GM19043 (cell line): ENCODE data around the gene GJB3.
"Not testable (repeated sequence)": the region's sequence is repeated elsewhere in the genome, so short reads cannot be mapped to it uniquely, and the experiment has no call there.

ENCODE experiments used
- ATAC-seq: cut with Tn5 transposase; IDR thresholded peaks from one replicate; pipeline ENCODE4 v1.9.1; 2021; ENCODE audit warnings: low read depth; ENCODE audit not compliant: unreplicated experiment

The GJB3 gene

GRCh38 chr1:34784751-34785221, 3.8 kb downstream of the GJB3 start:
- ATAC-seq: no peak

GRCh38 chr1:34785231-34785874, 4.3 kb downstream of the GJB3 start:
- ATAC-seq: no peak

GRCh38 chr1:34785875-34786470, 5.0 kb downstream of the GJB3 start:
- no peak for ATAC-seq

DNA sequence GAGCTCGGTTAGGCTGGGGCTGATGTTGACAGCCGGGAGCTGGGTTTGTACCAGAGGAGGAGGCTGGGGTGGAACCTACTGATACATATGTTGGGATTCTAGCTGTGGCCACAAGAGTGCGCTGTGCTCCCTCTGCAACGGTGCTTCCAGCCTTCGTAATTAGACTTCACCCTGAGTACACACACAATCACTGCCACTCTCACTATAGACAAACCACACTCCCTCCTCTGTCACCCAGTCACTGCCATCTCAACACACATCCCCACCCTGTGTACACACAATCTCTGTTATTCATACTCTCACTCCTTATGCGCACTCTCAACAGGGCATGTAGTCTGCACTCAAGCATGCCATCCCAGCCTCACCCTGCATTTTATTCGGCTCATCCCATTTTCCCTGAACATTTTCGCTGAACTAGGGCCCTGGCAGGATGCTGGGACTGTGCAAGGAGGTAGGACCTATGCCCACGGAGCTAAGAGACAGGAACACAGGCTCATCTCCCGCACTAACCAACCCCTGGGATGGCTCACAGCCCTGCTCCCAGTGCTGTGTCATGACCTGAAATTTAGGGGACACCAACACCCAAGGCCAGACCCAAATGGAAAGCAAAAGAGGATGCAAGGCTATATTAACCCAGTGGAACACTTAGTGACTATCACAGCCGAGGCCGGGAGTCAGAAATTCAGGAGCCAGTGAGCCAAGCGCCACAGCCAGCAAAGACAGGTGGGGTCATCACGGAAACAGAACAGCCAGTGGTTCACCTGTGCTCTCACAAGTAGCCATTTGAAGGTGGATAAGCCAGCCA, 5.7 kb downstream of the GJB3 start:
- ATAC-seq: no peak

DNA sequence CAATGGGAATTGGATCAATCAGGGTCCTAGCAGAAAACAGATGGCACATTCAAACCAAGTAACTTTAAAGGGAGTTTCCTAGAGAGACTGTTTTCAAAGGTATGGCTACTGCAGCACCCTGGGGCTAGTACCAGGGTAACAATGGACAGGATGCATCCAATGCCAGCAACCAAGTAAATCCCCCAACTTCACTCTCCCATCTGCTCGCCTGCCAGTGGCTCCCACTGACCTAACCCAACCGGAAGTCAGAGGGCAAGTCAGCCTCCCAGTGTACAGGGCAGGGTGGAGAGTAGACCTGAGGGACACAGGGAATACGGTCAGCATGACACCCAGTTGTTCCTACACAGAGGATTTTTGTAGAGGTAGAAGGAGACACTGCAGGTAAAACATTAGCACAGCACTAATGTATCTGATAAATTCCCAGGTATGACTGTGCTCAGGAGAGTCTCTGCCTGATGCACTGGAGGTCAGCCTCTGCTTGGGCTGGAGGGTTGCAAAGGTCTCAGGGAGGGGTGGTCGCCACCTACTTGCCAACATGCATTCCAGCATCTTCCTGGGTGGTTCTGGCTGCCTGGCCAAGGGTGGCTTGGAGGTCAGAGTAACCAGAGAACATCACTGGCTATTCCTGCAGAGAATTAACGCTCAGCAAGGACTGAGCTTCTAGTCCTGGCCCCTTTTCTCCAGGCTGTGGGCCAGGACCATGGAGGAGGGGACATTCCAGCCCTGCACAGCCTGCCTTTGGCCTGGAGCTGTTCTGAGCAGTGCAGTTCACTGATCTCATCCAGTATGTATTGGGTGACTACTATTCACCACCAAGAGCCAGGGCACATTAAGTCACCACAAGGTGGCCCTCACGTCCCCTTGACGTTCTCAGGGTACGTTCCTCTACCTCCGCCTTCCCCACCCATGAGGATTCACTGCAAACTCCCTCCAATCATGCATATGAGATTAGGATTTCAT, 6.7 kb downstream of the GJB3 start:
- no peak for ATAC-seq

- no peak for ATAC-seq
These were observed 10.0 kb downstream of the GJB3 start for GRCh38 chr1:34790985-34791384.

DNA sequence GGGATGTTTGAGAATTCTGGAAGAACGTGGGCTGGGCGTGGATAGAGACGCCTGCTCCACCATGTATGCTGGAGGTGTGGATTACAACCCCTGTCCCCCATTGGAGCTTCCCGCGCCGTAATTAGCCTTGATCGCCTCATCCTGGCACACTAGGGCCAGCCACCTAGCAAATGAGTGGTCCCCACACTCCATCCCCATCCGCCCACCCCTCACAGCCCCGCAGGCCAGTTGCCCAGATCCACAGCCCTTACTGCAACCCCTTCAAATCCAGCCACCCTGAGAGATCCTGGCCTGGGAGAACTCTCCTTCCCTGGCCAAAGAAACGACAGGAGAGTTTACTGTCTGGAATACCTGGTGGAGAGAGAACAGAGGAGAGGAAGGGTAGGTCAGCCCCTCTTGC, 11.4 kb downstream of the GJB3 start:
- ATAC-seq: no peak

DNA sequence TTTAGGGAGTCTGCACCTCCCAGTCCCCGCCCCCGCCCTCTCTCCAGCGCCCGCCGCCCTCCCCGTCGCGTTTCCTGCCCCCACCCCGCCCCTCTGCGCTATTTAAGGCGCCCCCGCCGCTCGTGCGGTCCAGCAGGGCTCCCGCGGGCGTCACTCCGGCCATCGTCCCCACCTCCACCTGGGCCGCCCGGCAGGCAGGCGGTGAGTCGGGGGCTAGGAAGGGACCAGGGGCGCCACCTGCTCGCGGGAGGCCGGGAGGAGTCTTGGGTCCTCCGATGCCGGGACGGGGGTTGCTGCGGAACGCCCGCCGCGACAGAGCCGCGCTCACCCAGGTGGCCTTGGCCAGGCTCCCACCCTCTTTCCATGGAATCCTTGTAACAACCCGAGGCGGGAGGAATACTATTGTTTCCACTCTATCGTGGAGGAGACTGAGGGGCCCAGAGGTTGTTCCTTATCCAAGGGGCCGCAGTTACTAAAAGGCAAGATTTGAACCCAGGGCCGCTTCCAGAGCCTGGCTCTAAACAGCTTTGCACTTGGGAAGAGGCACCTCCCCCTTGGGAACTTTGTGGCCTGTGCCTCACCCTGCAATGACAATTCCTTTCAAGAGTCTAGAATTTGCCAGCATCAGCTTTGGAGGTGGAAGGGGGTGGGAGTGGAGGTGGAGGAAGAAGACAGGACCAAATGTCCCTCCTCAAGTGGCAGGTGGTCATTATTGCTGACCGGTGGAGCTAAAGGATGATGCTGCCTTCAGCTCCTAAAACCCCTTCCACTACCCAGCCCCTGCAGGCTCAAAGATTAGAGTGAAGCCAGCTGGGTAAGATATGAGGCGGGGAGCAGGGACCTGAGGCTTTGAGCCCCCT, 12.1 kb downstream of the GJB3 start, which contains the start of gene GJA4:
TSS of gene GJA4 (plus strand) at position 132 of the 860 bp plus-strand sequence. CDS start 1,215 bp downstream, outside the sequence.
- ATAC-seq: no peak

DNA sequence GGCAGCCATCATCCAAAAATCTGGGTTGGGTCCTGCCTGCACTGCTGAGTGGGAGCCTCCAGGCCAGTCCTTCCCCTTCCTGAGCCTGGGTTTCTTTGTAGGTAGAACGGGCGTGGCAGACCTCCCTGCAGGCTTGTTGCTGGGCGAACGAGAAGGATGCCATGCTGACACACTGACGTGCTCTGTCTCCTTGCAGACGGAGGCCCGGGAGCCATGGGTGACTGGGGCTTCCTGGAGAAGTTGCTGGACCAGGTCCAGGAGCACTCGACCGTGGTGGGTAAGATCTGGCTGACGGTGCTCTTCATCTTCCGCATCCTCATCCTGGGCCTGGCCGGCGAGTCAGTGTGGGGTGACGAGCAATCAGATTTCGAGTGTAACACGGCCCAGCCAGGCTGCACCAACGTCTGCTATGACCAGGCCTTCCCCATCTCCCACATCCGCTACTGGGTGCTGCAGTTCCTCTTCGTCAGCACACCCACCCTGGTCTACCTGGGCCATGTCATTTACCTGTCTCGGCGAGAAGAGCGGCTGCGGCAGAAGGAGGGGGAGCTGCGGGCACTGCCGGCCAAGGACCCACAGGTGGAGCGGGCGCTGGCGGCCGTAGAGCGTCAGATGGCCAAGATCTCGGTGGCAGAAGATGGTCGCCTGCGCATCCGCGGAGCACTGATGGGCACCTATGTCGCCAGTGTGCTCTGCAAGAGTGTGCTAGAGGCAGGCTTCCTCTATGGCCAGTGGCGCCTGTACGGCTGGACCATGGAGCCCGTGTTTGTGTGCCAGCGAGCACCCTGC, 13.2 kb downstream of the GJB3 start:
- ATAC-seq: no peak

DNA sequence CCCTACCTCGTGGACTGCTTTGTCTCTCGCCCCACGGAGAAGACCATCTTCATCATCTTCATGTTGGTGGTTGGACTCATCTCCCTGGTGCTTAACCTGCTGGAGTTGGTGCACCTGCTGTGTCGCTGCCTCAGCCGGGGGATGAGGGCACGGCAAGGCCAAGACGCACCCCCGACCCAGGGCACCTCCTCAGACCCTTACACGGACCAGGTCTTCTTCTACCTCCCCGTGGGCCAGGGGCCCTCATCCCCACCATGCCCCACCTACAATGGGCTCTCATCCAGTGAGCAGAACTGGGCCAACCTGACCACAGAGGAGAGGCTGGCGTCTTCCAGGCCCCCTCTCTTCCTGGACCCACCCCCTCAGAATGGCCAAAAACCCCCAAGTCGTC, 13.8 kb downstream of the GJB3 start:
- ATAC-seq: no peak

GRCh38 chr1:34795916-34796315, 14.9 kb downstream of the GJB3 start:
- ATAC-seq: no peak

- ATAC-seq: no peak
These were observed 16.0 kb downstream of the GJB3 start for GRCh38 chr1:34796990-34797389.

DNA sequence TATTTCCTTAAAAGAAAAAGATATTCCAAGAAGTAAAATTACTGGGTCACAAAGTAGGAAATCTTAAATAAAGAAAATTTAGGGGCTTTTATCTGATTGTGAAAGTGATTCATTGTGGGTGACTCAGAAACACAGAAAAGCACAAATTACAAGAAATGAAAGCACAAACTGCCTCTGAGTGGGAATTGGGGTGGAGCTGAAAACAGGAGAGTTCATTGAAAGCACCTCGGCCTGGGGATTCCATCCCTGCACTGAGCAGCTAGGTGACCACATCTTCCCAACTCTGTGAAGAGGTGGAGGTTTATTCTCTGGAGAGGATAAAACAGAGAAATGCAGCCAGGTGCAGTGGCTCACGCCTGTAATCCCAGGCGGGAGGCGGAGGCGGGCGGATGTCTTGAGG, 19.2 kb downstream of the GJB3 start:
- ATAC-seq: no peak

- ATAC-seq: no peak
These were observed 22.8 kb downstream of the GJB3 start for GRCh38 chr1:34803770-34804169.

DNA sequence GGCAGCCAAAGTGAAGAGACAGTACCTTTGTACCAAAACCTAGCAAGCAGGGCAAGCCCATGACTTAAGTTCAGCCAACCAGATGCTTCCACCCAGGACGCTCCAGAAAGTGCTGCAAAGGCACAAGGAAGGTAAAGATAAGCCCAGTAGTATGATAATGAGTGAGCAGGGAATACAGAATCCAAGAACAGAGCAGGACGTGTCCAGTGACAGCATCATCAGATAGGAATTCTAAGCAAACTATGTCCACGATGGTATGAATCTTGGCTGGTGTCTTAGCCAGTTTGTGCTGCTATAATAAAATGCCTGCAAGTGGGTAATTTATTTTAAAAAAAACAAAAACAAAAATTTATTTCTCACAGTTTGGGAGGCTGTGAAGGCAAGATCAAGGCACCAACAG, 25.4 kb downstream of the GJB3 start:
- no peak for ATAC-seq

- ATAC-seq: no peak
These were observed 27.2 kb downstream of the GJB3 start for GRCh38 chr1:34808051-34808810.

- ATAC-seq: not testable (repeated sequence)
These were observed 29.8 kb downstream of the GJB3 start for GRCh38 chr1:34810781-34811180.

GRCh38 chr1:34816332-34816731, 35.3 kb downstream of the GJB3 start:
- ATAC-seq: no peak
